SK-N-SH (cell line): ENCODE data around the gene PARD3. TPM values are rescaled to one million over a fixed set of nuclear protein-coding genes. Genes with fewer than 3 reads are reported as not detected.

Source experiments
- CHD2 ChIP-seq: fragments of 150-350 bp; IDR thresholded peaks from 2 replicates; pipeline ENCODE4 v1.6.1; 2018; ENCODE audit warnings: low read length; ENCODE audit not compliant: partially characterized antibody
- CTCF ChIP-seq: fragments of 200-600 bp; sonication (generic); IDR thresholded peaks from 2 replicates; pipeline ENCODE4 v1.6.1; 2017; ENCODE audit warnings: antibody characterized with exemption, mild to moderate bottlenecking, moderate library complexity
- EP300 ChIP-seq, 2 experiments: IDR thresholded peaks; 2 replicates each; pipeline versions ENCODE4 v1.4.0 to v1.6.1; 2012; ENCODE audit warnings: borderline replicate concordance in 1 of 2, low read depth in 1 of 2, low read length in 1 of 2
- FOXJ3 ChIP-seq: sonication (generic); formaldehyde crosslinking; IDR thresholded peaks from 2 replicates; pipeline ENCODE4 v1.5.1; 2020; ENCODE audit warnings: mild to moderate bottlenecking, missing genetic modification reagents
- FOXM1 ChIP-seq: IDR thresholded peaks from 2 replicates; pipeline ENCODE4 v1.4.0; 2012; ENCODE audit warnings: low read depth, mild to moderate bottlenecking
- IRF3 ChIP-seq: fragments of 150-350 bp; IDR thresholded peaks from 2 replicates; pipeline ENCODE4 v1.6.1; 2016; ENCODE audit warnings: mild to moderate bottlenecking, low read depth, low read length
- JUND ChIP-seq: IDR thresholded peaks from 2 replicates; pipeline ENCODE4 v1.4.0; 2012
- MXI1 ChIP-seq: IDR thresholded peaks from 2 replicates; pipeline ENCODE4 v1.6.1; 2012; ENCODE audit warnings: mild to moderate bottlenecking, low read depth, low read length, improper control_type of control experiment
- NRF1 ChIP-seq: IDR thresholded peaks from 2 replicates; pipeline ENCODE4 v1.6.1; 2012; ENCODE audit warnings: low read depth, mild to moderate bottlenecking, low read length
- RCOR1 ChIP-seq: fragments of 150-350 bp; IDR thresholded peaks from 2 replicates; pipeline ENCODE4 v1.6.1; 2017; ENCODE audit warnings: antibody characterized with exemption, low read length
- REST ChIP-seq: IDR thresholded peaks from 2 replicates; pipeline ENCODE4 v1.6.1; 2012; ENCODE audit warnings: mild to moderate bottlenecking, low read depth, low read length, moderate library complexity
- RFX5 ChIP-seq: IDR thresholded peaks from 2 replicates; pipeline ENCODE4 v1.6.1; 2012; ENCODE audit warnings: mild to moderate bottlenecking, improper control_type of control experiment, low read length
- SMC3 ChIP-seq: IDR thresholded peaks from 2 replicates; pipeline ENCODE4 v1.6.1; 2012; ENCODE audit warnings: low read depth, low read length, improper control_type of control experiment
- TAF1 ChIP-seq: IDR thresholded peaks from 2 replicates; pipeline ENCODE4 v1.6.1; 2012; ENCODE audit warnings: low read depth, mild to moderate bottlenecking, low read length, moderate library complexity, borderline replicate concordance
- TCF12 ChIP-seq: IDR thresholded peaks from 2 replicates; pipeline ENCODE4 v1.4.0; 2012
- TEAD4 ChIP-seq: IDR thresholded peaks from 2 replicates; pipeline ENCODE4 v1.4.0; 2012; ENCODE audit warnings: mild to moderate bottlenecking, borderline replicate concordance; ENCODE audit not compliant: insufficient read depth
- USF1 ChIP-seq: IDR thresholded peaks from 2 replicates; pipeline ENCODE4 v1.4.0; 2012; ENCODE audit warnings: low read depth, borderline replicate concordance
- USF2 ChIP-seq: fragments of 150-350 bp; IDR thresholded peaks from 2 replicates; pipeline ENCODE4 v1.6.1; 2017; ENCODE audit warnings: antibody characterized with exemption, low read length, low read depth, borderline replicate concordance
- ZBTB33 ChIP-seq: IDR thresholded peaks from 2 replicates; pipeline ENCODE4 v1.4.0; 2012; ENCODE audit warnings: low read depth, borderline replicate concordance
- polyA plus RNA-seq, 3 experiments: library from polyadenylated mRNA; depleted of rRNA; stranded (reverse); fragments of >200 nt; gene quantifications; 2 replicates each; pipeline ENCODE4 v1.2.3, GENCODE V29; 2012

Gene PARD3
- polyA plus RNA-seq, 1 of the 3 experiments (the other 2 are of a cell fraction): 29.4 TPM

GRCh38 chr10:34584164-34584563, 230.9 kb downstream of the PARD3 start (continued):
- TF ChIP-seq REST: no peak
- peak; percentile 90 for TF ChIP-seq TCF12
- no peak for TF ChIP-seq CHD2
- TF ChIP-seq RFX5: no peak
- no peak for TF ChIP-seq SMC3
- TF ChIP-seq TAF1: no peak
- no peak for TF ChIP-seq CTCF
- TF ChIP-seq USF1: no peak
- TF ChIP-seq USF2: no peak
- TF ChIP-seq RCOR1: no peak
- no peak for TF ChIP-seq MXI1
- TF ChIP-seq ZBTB33: no peak
- peak; percentile 16; the same call in 1 of the 2 replicates for TF ChIP-seq TEAD4
- peak in 1 of 2 experiments; percentile 55; a peak in 1 of 4 replicates for TF ChIP-seq EP300 (IDR thresholded peaks at IDR 0.05; ENCODE audit: borderline replicate concordance in 1 of 2, low read depth in 1 of 2, low read length in 1 of 2)
- peak; percentile 51; the same call in 1 of the 2 replicates for TF ChIP-seq JUND
- TF ChIP-seq FOXM1: no peak
- TF ChIP-seq NRF1: no peak
- no peak for TF ChIP-seq IRF3
- no peak for TF ChIP-seq FOXJ3
